ENCODE results near the gene SMIM44.

The SMIM44 gene

GRCh38 chr19:3506384-3507340, 23.4 kb upstream of the SMIM44 start:
- no peak for DNase-seq (ENCODE audit: low read depth)
- no peak for TF ChIP-seq CTCF (IDR thresholded peaks at IDR 0.05; ENCODE audit: insufficient read depth, low read depth, low read length, missing control alignments)
- H3K4me3 ChIP-seq (ENCODE audit: low read length), result peak overlapping the region; percentile 80

GRCh38 chr19:3505598-3506383, 22.6 kb upstream of the SMIM44 start, which contains the start of gene FZR1:
FZR1 (plus strand) TSS chr19:3506311; CDS start chr19:3522990, 16,679 bp downstream.
- H3K4me3 ChIP-seq (ENCODE audit: low read length), result peak within 1 kb of the TSS; percentile 80
- DNase-seq (ENCODE audit: low read depth), result peak; percentile 99
- no peak for TF ChIP-seq CTCF (IDR thresholded peaks at IDR 0.05; ENCODE audit: insufficient read depth, low read depth, low read length, missing control alignments)

- TF ChIP-seq CTCF (IDR thresholded peaks at IDR 0.05; ENCODE audit: insufficient read depth, low read depth, low read length, missing control alignments), result no peak
- no peak for DNase-seq (ENCODE audit: low read depth)
Observed at GRCh38 chr19:3504735-3505134, 21.5 kb upstream of the SMIM44 start.

GRCh38 chr19:3503036-3503572, 19.9 kb upstream of the SMIM44 start:
- no peak overlapping the region for H3K4me3 ChIP-seq (ENCODE audit: low read length)
- no peak for DNase-seq (ENCODE audit: low read depth)
- no peak for TF ChIP-seq CTCF (IDR thresholded peaks at IDR 0.05; ENCODE audit: insufficient read depth, low read depth, low read length, missing control alignments)

More at GRCh38 chr19:3504735-3505134, 21.5 kb upstream of the SMIM44 start:
- no peak overlapping the region for H3K4me3 ChIP-seq (ENCODE audit: low read length)

- no peak for DNase-seq (ENCODE audit: low read depth)
- no peak for TF ChIP-seq CTCF (IDR thresholded peaks at IDR 0.05; ENCODE audit: insufficient read depth, low read depth, low read length, missing control alignments)
- no peak overlapping the region for H3K4me3 ChIP-seq (ENCODE audit: low read length)
Observed at GRCh38 chr19:3501780-3502179, 18.5 kb upstream of the SMIM44 start.

- DNase-seq (ENCODE audit: low read depth), result peak; percentile 98
- H3K4me3 ChIP-seq (ENCODE audit: low read length), result peak within 1 kb of the TSS; percentile 90
- no peak for TF ChIP-seq CTCF (IDR thresholded peaks at IDR 0.05; ENCODE audit: insufficient read depth, low read depth, low read length, missing control alignments)
Observed at GRCh38 chr19:3500429-3501101, 17.3 kb upstream of the SMIM44 start, which contains the start of gene DOHH. DOHH (minus strand) TSS chr19:3500674; CDS start chr19:3496814, 3,860 bp downstream.

Data from epithelial cell of esophagus (primary cell).